Measurements from ENCODE around the gene IL34. TPM values are rescaled to one million over a fixed set of nuclear protein-coding genes. Genes with fewer than 3 reads are reported as not detected.

Gene IL34
- total RNA-seq, 1 experiment from 2014 or later, result not detected

- no peak overlapping the region for H3K9ac ChIP-seq (ENCODE audit: low read length)
- no peaks in the 10 kb centered on the region for H3K9me3 ChIP-seq (ENCODE audit: control insufficient read depth in 1 of 2, insufficient read depth in 1 of 2, low read depth in 1 of 2, low read length in 2 of 2)
- TF ChIP-seq ZNF274 (IDR thresholded peaks at IDR 0.05; ENCODE audit: low read depth, low read length) (no peak), YY1 (IDR thresholded peaks at IDR 0.05; ENCODE audit: extremely low read depth, insufficient replicate concordance, low read depth, low read length) (no peak), REST (IDR thresholded peaks at IDR 0.05; ENCODE audit: low read depth) (no peak), EGR1 (IDR thresholded peaks at IDR 0.05; ENCODE audit: low read depth) (no peak), TCF7L2 (IDR thresholded peaks at IDR 0.05; ENCODE audit: borderline replicate concordance, extremely low read depth, insufficient read depth, insufficient read length) (no peak), SP1 (IDR thresholded peaks at IDR 0.05; ENCODE audit: low read depth) (no peak), POLR2AphosphoS5 (IDR thresholded peaks at IDR 0.05; ENCODE audit: low read depth, low read length) (no peak), CBX3 (IDR thresholded peaks at IDR 0.05; ENCODE audit: low read depth) (no peak), RAD21 (IDR thresholded peaks at IDR 0.05; ENCODE audit: low read depth) (no peak), SIN3A (IDR thresholded peaks at IDR 0.05; ENCODE audit: low read depth) (no peak), FOSL1 (IDR thresholded peaks at IDR 0.05; ENCODE audit: low read depth) (no peak), SRF (IDR thresholded peaks at IDR 0.05; ENCODE audit: low read depth) (no peak), ATF3 (IDR thresholded peaks at IDR 0.05) (no peak)
- no TSS peak for BruUV-seq (replicated peaks)
- ATAC-seq (peak; percentile 12; the same call in 1 of the 2 replicates), DNase-seq (ENCODE audit: low read depth, low spot score) (no peak)
- no peaks in the 10 kb centered on the region for H3K27me3 ChIP-seq (ENCODE audit: insufficient read depth, low read length)
- H3K79me2 ChIP-seq (ENCODE audit: insufficient read depth, low read length), result no peaks in the 10 kb centered on the region
- intact Hi-C loops (cut with micrococcal nuclease), result no loop called here
- H3K4me2 ChIP-seq (ENCODE audit: low read length), result no peak overlapping the region
- H3K4me1 ChIP-seq (ENCODE audit: control insufficient read depth in 1 of 2, insufficient read depth in 2 of 2, low read length in 2 of 2), result no peaks in the 10 kb centered on the region
- no peak overlapping the region for H3K27ac ChIP-seq (ENCODE audit: low read depth, low read length)
- ChIA-PET POLR2A (no interaction called here), CTCF (no interaction called here), RAD21 (ENCODE audit: low non-redundant PET in 1 of 2, low total read pairs in 2 of 2, uncharacterized antibody in 2 of 2, unreplicated experiment in 2 of 2) (no interaction called here)
- peaks cover 0 to 6% of the 10 kb centered on the region in 2 experiments; a peak in 2 of 4 replicates for H3K36me3 ChIP-seq (ENCODE audit: control insufficient read depth in 1 of 2, insufficient read depth in 2 of 2, low read length in 2 of 2)
- H3K4me3 ChIP-seq (replicated peaks in 1 of 2; ENCODE audit: low read depth in 1 of 2, low read length in 2 of 2), result no peak overlapping the region
- H3K9me2 ChIP-seq (ENCODE audit: insufficient read depth), result no peaks in the 10 kb centered on the region
- H2AFZ ChIP-seq (ENCODE audit: low read depth, low read length, poor library complexity, severe bottlenecking), result no peak overlapping the region
- H4K20me1 ChIP-seq (ENCODE audit: insufficient read depth), result no peaks in the 10 kb centered on the region
These were observed 14.5 kb downstream of the IL34 start for GRCh38 chr16:70660672-70661350.

Measured in HCT116 (cell line).